ENCODE results near the gene ZNF101.
A peak's percentile ranks its signal among the peaks of the same experiment; 100 is the strongest.

The ZNF101 gene

DNA sequence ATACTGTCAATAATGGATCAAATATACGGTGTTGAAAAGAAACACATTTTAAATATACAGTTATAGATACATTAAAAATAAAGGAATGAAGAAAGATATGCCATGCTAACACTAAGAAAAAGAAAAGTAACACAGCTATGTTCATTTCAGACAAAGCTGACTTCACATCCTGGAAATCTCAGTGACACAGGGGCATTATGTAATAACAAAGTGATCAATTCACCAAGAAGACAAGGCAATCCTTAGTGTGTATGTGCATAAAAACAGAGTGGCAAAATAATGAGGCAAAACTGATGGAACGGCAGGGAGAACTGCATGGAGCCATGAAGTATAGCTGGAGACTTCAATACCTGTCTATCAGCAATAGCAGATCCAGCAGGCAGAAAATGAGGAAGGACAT is 51.2 kb downstream of the ZNF101 start:
- no peak overlapping the region for H3K4me3 ChIP-seq (replicated peaks; ENCODE audit: low read depth, low read length)
- TF ChIP-seq, protein P1, sequence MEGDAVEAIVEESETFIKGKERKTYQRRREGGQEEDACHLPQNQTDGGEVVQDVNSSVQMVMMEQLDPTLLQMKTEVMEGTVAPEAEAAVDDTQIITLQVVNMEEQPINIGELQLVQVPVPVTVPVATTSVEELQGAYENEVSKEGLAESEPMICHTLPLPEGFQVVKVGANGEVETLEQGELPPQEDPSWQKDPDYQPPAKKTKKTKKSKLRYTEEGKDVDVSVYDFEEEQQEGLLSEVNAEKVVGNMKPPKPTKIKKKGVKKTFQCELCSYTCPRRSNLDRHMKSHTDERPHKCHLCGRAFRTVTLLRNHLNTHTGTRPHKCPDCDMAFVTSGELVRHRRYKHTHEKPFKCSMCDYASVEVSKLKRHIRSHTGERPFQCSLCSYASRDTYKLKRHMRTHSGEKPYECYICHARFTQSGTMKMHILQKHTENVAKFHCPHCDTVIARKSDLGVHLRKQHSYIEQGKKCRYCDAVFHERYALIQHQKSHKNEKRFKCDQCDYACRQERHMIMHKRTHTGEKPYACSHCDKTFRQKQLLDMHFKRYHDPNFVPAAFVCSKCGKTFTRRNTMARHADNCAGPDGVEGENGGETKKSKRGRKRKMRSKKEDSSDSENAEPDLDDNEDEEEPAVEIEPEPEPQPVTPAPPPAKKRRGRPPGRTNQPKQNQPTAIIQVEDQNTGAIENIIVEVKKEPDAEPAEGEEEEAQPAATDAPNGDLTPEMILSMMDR (IDR thresholded peaks at IDR 0.05; ENCODE audit: low read depth, low read length, missing control alignments), result no peak
- no peak for DNase-seq (ENCODE audit: extremely low read depth, low read depth)

DNA sequence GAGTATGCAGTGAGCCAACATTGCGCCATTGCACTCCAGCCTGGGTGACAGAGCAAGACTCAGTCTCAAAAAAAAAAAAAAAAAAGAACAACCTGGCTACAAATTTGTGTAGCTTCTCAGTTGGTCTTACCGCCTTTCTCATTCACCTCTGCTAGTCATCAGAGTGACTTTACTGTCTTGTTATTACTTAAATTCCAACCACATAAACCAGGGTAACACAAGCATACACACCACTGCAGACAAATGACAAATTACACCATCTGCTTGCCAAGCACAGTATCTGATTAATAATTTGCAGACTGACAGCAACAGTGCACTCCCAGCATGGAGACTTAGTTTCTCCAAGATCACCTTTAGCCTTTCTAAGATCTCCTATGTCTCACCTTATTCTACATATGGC is 53.3 kb downstream of the ZNF101 start:
- H3K4me3 ChIP-seq (replicated peaks; ENCODE audit: low read depth, low read length), result no peak overlapping the region
- TF ChIP-seq, protein P1 (IDR thresholded peaks at IDR 0.05; ENCODE audit: low read depth, low read length, missing control alignments), result no peak
- no peak for DNase-seq (ENCODE audit: extremely low read depth, low read depth)

DNA sequence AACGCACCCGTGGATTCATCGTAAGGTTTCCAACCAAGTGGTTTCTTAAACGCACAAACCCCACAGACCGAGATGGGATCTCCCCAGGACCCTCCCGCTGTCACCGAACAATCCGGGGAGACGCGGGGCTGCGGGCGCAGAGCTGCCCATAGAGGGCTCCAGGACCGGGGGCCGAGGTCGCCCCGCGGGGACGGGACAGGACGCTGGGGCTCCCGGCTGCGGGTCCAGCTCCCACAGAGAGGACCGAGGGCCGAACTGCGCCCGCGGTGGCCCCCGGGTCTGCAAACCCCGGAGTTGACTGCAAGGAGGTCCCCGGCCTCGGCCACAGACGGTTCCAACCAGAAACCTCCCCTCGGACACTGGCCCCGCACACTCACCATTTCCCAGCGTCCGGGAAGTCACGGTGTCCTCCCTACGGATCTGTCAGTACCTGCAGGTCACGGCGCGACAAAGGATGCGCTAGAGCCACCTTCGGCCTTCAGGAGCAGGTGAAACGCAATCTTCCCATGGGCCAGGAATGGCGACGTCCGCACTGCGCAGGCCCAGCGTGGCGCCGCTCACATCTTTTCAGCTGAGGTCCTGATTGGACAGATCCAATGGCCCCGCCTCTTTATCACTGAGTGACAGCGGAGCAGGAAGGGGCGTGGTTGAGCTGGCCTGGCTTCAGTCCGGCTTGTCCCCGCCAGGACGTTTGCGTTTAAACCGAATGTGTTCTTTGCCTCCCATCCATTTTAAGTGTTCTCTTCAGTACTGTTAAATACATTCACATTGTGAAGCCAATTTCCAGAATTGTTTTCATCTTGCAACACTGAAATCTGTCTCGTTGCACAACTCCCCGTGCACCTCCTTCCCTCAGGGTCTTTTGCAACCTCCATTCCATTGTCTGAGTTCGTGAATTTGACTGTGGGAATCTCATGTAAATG is 64.2 kb downstream of the ZNF101 start, which contains the start of gene ZNF14:
ZNF14 (minus strand) TSS at position 534 of the 923 bp plus-strand sequence; CDS start at position 380, 154 bp downstream.
- TF ChIP-seq, protein P1 (IDR thresholded peaks at IDR 0.05; ENCODE audit: low read depth, low read length, missing control alignments), result peak; percentile 15
- peak; percentile 76 for DNase-seq (ENCODE audit: extremely low read depth, low read depth)
- H3K4me3 ChIP-seq (replicated peaks; ENCODE audit: low read depth, low read length), result peak within 1 kb of the TSS; percentile 80
